SJSA1 (cell line): ENCODE results near the gene BLOC1S3. TPM values are rescaled to one million over a fixed set of nuclear protein-coding genes. Genes with fewer than 3 reads are reported as not detected.

Source experiments
- DNase-seq, 2 experiments: peaks; one replicate each; pipeline ENCODE4 v3.0.0-alpha.2; 2015 to 2020; ENCODE audit warnings: low spot score in 2 of 2, low read depth in 1 of 2
- H3K27ac ChIP-seq: fragments of 250-450 bp; sonication (Bioruptor Pico); 2 replicates; pipeline ENCODE4 v1.5.1; 2020; ENCODE audit warnings: mild to moderate bottlenecking, moderate library complexity
- H3K27me3 ChIP-seq: fragments of 250-450 bp; sonication (Bioruptor Pico); replicated peaks from 2 replicates; pipeline ENCODE4 v1.5.1; 2020; ENCODE audit warnings: mild to moderate bottlenecking, moderate library complexity
- H3K36me3 ChIP-seq: fragments of 250-450 bp; sonication (Bioruptor Pico); 2 replicates; pipeline ENCODE4 v1.5.1; 2020; ENCODE audit warnings: mild to moderate bottlenecking
- H3K4me1 ChIP-seq: fragments of 250-450 bp; sonication (Bioruptor Pico); replicated peaks from 2 replicates; pipeline ENCODE4 v1.6.1; 2021; ENCODE audit warnings: mild to moderate bottlenecking
- H3K4me3 ChIP-seq: fragments of 250-450 bp; sonication (Bioruptor Pico); 2 replicates; pipeline ENCODE4 v1.5.1; 2020; ENCODE audit warnings: mild to moderate bottlenecking
- H3K9me3 ChIP-seq: fragments of 250-450 bp; sonication (Bioruptor Pico); replicated peaks from 2 replicates; pipeline ENCODE4 v1.5.1; 2020; ENCODE audit warnings: mild to moderate bottlenecking
- total RNA-seq: library from RNA; depleted of rRNA; stranded (reverse); fragments of >200 nt; shearing (Covaris generic); gene quantifications from 2 replicates; pipeline ENCODE4 v1.2.3, GENCODE V29; 2014

BLOC1S3 gene
- total RNA-seq, 1 experiment from 2014 or later, result 2.9 TPM

DNA sequence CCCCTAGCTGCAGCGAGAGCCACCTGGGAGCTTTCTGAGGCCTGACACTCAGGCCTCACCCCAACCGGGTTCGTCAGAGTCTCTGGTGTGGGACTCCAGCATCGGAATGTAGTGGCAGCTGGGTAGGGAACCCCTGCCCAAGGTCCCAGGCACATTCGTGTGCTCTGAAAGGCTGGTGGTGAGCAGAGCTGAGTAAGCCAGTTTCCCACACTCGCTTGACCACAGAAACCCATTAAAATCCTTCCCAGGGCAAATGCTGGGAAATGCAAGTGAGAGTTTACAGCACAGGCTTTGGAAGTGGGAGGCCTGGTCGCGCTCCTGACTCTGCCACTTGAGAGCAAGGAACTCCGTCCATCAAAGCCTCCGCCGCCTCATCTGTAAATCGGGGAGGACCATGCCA is 4.8 kb upstream of the BLOC1S3 start:
- Histone ChIP-seq H3K4me3 (no peak overlapping the region), H3K9me3 (no peaks in the 10 kb centered on the region), H3K4me1 (peaks cover 17% of the 10 kb centered on the region), H3K27ac (no peak overlapping the region), H3K36me3 (no peaks in the 10 kb centered on the region), H3K27me3 (no peaks in the 10 kb centered on the region)
- no peak for DNase-seq

DNA sequence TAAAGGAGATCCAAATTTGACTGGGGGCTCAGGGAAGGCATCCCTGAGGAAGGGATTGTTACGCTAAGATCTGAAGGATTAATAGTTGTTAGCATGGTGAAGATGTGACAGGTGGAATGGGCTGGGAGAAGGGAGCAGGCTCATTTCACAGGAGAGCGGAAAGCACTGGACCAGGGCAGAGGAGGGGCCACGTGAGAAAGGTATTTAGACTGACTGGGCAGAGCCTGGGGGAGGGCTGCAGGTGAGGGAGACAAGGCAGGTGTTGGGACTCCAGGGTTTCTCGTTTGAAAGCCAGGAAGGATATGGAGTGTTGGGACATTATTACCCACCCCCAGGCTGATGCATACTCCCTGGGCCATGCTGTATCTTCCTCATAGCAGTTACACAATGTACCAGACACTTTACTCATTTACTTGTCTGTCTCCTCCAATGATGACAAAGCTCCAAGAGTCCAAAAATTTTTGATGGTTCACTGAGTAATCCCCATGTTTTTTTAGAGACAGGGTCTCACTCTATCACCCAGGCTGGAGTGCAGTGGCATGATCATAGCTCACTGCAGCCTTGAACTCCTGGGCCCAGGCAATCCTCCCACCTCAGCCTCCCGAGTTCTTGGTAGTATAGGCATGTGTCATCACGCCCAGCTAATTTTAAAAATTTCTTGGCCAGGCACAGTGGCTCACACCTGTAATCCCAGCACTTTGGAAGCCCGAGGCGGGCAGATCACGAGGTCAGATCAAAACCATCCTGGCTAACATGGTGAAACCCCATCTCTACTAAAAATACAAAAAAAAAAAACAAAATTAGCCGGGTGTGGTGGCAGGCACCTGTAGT is 2.9 kb upstream of the BLOC1S3 start:
- Histone ChIP-seq H3K4me1 (peaks cover 23% of the 10 kb centered on the region), H3K27me3 (no peaks in the 10 kb centered on the region), H3K36me3 (peaks cover 10% of the 10 kb centered on the region), H3K27ac (no peak overlapping the region), H3K9me3 (no peaks in the 10 kb centered on the region), H3K4me3 (no peak overlapping the region)
- DNase-seq, result no peak

DNA sequence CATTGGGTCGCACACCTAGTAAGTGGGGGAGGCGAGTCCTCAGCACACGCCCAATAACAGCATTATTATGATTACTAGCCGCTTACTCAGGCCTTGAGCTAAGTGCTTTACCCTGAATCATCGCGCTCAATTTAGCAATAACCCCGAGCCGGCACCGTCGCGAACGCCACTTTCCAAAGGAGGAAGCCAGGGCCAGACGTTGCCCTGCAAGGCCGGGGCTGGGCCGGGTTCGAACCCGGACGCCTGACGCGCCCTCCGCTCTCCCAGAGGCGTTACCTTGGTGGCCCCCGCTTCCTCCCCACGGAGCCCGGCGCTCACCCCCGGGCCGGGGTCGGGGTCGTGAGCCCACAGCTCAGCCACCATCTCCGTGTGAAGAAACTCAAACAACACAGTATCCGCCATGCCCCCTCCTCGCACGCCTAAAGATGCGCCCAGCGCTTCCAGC is 745 bp upstream of the BLOC1S3 start, which contains the start of gene TRAPPC6A:
TRAPPC6A (minus strand) TSS at position 421 of the 445 bp plus-strand sequence; CDS start at position 402, 19 bp downstream.
- Histone ChIP-seq H3K36me3 (peaks cover 10% of the 10 kb centered on the region), H3K27me3 (no peaks in the 10 kb centered on the region), H3K4me1 (peaks cover 15% of the 10 kb centered on the region), H3K27ac (peak within 1 kb of the TSS; percentile 74), H3K4me3 (peak within 1 kb of the TSS; percentile 61), H3K9me3 (no peaks in the 10 kb centered on the region)
- DNase-seq, result peak in 1 of 2 experiments; percentile 52

DNA sequence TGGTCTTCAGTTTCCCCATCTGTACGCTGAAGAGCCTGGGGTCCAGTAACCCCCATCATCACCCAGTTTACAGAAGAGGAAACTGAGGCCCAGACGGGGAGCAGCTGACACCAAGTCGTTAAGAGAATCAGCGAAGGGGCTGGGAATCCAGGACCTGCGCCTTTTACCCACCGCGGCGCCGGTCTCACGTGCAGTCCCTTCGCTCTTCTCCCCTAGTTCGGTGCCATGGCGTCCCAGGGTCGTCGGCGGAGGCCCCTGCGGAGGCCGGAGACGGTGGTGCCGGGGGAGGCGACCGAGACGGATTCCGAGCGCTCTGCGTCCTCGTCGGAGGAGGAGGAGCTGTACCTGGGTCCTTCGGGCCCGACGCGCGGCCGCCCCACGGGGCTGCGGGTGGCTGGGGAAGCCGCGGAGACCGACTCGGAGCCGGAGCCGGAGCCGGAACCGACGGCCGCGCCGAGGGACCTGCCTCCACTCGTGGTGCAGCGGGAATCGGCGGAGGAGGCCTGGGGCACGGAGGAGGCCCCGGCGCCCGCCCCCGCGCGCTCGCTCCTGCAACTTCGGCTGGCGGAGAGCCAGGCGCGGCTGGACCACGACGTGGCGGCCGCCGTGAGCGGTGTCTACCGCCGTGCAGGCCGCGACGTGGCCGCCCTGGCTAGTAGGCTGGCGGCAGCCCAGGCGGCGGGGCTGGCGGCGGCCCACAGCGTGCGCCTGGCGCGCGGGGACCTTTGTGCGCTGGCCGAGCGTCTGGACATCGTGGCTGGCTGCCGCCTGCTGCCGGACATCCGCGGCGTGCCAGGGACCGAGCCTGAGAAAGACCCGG is 698 bp downstream of the BLOC1S3 start:
- no peaks in the 10 kb centered on the region for H3K27me3 ChIP-seq
- H3K9me3 ChIP-seq, result no peaks in the 10 kb centered on the region
- peaks cover 15% of the 10 kb centered on the region for H3K4me1 ChIP-seq
- peaks cover 10% of the 10 kb centered on the region for H3K36me3 ChIP-seq
- peak overlapping the region; percentile 61 for H3K4me3 ChIP-seq
- H3K27ac ChIP-seq, result peak overlapping the region; percentile 45
- DNase-seq, result no peak

DNA sequence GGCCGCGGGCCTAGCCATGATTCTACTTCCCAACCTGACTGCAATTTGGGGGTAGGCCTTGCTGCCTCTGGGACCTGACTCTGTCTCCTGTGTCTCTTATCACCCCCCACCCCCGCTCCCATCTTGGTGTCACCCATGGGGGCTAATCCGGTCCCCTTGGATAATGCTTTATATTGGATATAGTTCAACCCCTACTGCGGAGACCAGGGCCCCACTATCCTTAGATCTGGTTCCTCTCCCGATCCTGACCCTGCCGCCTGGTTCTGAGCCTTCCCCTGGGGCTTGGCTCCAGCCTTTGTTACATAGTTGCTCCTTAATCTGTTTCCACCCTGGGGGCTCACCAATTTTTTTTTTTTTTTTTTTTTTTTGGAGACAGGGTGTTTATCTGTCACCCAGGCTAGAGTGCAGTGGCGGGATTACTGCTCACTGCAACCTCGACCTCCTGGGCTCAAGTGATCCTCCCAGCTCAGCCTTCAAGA is 1.3 kb downstream of the BLOC1S3 start:
- Histone ChIP-seq H3K27ac (no peak overlapping the region), H3K36me3 (peaks cover 10% of the 10 kb centered on the region), H3K4me3 (peak overlapping the region; percentile 61), H3K9me3 (no peaks in the 10 kb centered on the region), H3K27me3 (no peaks in the 10 kb centered on the region), H3K4me1 (peaks cover 15% of the 10 kb centered on the region)
- DNase-seq, result no peak

DNA sequence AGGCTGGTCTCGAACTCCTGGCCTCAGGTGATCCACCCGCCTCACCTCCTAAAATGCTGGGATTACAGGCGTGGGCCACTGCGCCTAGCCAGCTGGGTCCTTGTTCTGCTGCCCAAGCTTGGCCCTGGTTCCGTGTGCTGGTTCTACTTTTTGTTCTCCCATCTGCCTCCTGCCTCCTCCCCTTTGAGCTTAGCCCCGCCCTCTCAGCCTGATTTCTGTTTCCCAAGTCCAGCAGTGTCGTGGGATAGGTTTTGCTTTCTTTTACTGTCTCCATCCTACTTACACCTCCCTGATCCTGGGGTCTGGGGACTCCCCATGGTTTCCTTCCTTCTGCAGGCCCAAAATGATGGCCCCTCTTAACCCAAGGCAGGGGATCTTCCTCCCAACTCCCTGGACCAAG is 2.4 kb downstream of the BLOC1S3 start:
- H3K27me3 ChIP-seq, result no peaks in the 10 kb centered on the region
- H3K27ac ChIP-seq, result no peak overlapping the region
- no peak overlapping the region for H3K4me3 ChIP-seq
- no peak for DNase-seq
- H3K9me3 ChIP-seq, result no peaks in the 10 kb centered on the region
- H3K36me3 ChIP-seq, result peaks cover 10% of the 10 kb centered on the region
- H3K4me1 ChIP-seq, result peaks cover 15% of the 10 kb centered on the region

DNA sequence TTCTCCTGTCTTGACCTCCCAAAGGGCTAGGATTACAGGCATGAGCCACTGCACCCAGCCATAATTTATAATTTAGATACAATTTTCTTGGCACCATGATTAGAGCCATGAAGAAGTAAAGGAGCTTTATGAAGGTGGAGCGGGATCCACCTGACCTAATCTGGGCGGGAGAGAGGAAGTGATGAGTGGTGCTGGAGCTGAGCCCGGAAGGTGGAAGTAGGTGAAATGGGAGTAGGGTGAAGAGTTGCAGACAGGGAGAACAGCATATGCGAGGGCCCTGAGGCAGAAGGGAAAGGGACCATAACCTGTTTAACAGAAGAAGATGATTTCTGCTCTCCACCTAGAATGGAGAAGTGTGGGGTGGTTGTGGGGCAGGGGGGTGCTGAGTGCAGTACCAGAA is 4.2 kb downstream of the BLOC1S3 start:
- Histone ChIP-seq H3K9me3 (no peaks in the 10 kb centered on the region), H3K4me3 (no peak overlapping the region), H3K27me3 (no peaks in the 10 kb centered on the region), H3K36me3 (peaks cover 10% of the 10 kb centered on the region), H3K27ac (no peak overlapping the region), H3K4me1 (peaks cover 9% of the 10 kb centered on the region)
- DNase-seq, result no peak

DNA sequence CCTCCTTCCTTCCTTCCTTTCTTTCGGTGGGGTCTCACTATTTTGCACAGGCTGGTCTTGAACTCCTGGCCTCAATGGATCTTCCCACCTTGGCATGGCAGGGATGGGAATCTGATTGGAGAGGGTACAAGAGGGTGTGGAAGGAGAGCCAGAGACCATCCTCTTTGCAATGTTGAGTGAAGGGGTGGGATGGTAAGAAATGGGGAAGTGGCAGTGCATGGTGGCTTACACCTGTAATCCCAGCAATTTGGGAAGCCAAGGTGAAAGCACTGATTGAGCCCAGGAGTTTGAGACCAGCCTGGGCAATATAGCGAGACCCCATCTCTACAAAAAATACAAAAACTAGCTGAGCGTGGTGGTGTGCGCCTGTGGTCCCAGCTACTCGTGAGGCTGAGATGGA is 5.5 kb downstream of the BLOC1S3 start:
- H3K4me3 ChIP-seq, result no peak overlapping the region
- H3K4me1 ChIP-seq, result peaks cover 9% of the 10 kb centered on the region
- H3K9me3 ChIP-seq, result no peaks in the 10 kb centered on the region
- peaks cover 10% of the 10 kb centered on the region for H3K36me3 ChIP-seq
- H3K27ac ChIP-seq, result no peak overlapping the region
- DNase-seq, result no peak
- H3K27me3 ChIP-seq, result no peaks in the 10 kb centered on the region

DNA sequence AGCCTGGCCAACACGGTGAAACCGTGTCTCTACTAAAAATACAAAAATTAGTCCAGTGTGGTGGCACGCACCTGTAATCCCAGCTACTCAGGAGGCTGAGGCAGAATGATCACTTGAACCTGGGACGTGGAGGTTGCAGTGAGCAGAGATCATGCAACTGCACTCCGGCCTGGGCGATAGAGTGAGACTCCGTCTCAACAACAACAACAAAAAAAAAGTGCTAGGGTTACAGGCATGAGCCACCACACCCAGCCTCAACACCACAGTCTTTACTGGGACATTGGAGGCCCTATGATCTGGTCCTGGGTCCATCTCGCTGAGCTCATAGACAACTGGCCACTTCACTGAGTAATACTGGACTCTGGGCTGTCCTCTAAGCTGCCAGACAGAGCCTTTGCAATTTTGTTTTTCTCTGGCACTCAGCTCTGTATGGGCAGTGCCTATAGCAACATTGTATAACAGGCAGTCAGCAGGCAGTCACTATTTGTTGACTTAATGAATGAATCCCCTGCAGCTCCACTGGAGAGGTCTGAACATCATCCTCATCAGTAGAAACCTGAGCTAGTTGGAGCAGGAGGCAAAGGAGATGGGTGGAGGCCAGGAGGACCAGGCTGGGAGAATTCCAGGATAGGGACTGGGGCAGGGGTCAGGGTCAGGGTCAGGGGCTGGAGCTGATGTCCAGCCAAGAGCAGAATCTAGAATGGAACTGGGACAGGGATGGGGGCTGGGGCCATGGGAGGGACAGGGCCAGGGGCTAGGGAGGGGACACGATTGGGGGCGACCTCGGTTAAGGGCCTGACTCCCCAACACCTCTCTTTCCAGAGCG is 8.1 kb downstream of the BLOC1S3 start:
- Histone ChIP-seq H3K36me3 (no peaks in the 10 kb centered on the region), H3K4me1 (no peaks in the 10 kb centered on the region), H3K9me3 (no peaks in the 10 kb centered on the region), H3K4me3 (no peak overlapping the region), H3K27ac (no peak overlapping the region), H3K27me3 (no peaks in the 10 kb centered on the region)
- no peak for DNase-seq

DNA sequence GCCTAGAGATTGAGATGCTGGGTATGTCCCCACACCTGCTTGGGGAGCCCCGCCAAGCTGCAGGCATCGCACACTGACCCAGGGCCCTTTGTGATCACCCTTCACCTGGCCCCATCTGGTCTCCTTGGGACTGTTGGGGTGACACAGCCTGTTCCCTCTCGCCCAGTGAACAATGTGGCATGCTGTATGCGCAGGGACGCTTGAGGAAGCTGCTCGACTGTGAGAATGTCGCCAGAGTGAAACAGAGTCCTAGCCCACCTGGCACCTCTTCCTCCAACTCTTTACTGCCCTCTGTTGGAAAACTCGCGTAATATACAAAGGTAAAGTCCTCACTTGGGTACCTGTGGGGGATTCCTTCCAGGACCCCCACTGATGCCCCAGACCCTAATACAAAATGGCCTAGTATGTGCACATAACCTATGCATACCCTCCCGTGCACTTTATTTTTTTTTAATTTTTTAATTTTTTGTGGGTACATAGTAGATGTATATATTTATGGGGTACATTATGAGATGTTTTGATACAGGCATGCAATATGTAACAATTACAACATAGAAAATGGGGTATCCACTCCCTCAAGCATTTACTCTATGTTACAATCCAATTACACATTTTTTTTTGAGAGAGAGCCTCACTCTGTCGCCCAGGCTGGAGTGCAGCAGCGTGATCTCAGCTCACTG is 9.0 kb downstream of the BLOC1S3 start:
- Histone ChIP-seq H3K4me1 (no peaks in the 10 kb centered on the region), H3K36me3 (no peaks in the 10 kb centered on the region), H3K4me3 (no peak overlapping the region), H3K27ac (no peak overlapping the region), H3K9me3 (no peaks in the 10 kb centered on the region), H3K27me3 (no peaks in the 10 kb centered on the region)
- no peak for DNase-seq

DNA sequence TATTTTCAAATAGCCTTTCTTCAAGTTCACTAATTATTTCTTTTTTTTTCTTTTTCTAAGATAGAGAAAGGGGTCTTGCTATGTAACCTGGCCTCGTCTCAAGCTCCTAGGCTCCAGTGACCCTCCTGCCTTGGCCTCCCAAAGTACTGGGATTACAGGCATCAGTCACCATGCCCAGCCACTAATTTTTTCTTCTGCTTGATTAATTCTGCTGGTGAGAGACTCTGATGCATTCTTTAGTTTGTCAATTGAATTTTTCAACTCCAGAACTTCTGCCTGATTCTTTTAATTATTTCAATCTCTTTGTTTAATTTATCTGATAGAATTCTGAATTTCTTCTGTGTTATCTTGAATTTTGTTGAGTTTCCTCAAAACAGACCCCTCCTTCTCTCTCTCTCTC is 11.4 kb downstream of the BLOC1S3 start:
- Histone ChIP-seq H3K4me3 (no peak overlapping the region), H3K27ac (no peak overlapping the region), H3K36me3 (no peaks in the 10 kb centered on the region), H3K27me3 (no peaks in the 10 kb centered on the region), H3K4me1 (no peaks in the 10 kb centered on the region), H3K9me3 (no peaks in the 10 kb centered on the region)
- no peak for DNase-seq

DNA sequence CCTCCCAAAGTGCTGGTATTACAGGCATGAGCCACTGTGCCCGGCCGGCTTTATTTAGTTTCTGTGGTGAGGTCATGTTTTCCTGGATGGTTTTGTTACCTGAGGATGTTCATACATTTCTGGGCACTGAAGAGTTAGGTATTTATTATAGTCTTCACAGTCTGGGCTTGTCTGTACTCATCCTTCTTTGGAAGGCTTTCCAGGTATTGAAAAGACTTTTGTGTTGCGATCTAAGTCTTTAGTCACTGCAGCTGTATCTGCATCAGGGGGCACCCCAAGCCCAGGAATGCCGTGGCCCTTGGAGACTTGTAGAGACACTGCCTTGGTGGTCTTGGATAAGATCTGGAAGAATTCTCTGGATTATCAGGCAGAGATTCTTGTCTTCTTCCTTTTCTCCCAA is 12.8 kb downstream of the BLOC1S3 start:
- Histone ChIP-seq H3K36me3 (no peaks in the 10 kb centered on the region), H3K9me3 (no peaks in the 10 kb centered on the region), H3K27ac (no peak overlapping the region), H3K4me3 (no peak overlapping the region), H3K27me3 (no peaks in the 10 kb centered on the region), H3K4me1 (no peaks in the 10 kb centered on the region)
- no peak for DNase-seq

DNA sequence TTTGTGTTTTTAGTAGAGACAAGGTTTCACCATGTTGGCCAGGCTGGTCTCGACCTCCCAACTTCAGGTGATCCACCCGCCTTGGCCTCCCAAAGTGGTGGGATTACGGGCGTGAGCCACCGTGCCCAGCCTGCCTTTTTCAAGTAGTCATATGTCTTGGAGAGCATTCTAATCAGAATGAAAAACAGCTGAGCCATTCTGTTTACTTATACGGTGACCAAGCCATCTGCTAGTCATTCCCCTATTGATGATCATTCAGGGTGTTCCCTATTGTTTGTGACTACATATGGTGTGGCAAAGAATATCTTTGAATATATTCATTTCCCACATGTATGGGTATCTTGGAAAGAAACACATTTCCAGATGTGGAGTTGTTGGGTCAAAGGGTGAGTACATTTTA is 17.2 kb downstream of the BLOC1S3 start:
- H3K4me3 ChIP-seq, result no peak overlapping the region
- no peaks in the 10 kb centered on the region for H3K4me1 ChIP-seq
- no peaks in the 10 kb centered on the region for H3K36me3 ChIP-seq
- no peak for DNase-seq
- no peak overlapping the region for H3K27ac ChIP-seq
- H3K9me3 ChIP-seq, result no peaks in the 10 kb centered on the region
- no peaks in the 10 kb centered on the region for H3K27me3 ChIP-seq
